GM18502 (cell line): ENCODE results near the gene KREMEN1.
A peak's percentile ranks its signal among the peaks of the same experiment; 100 is the strongest.

Experiments used
- ATAC-seq: cut with Tn5 transposase; IDR thresholded peaks from one replicate; pipeline ENCODE4 v1.9.1; 2021; ENCODE audit warnings: mild to moderate bottlenecking; ENCODE audit not compliant: unreplicated experiment, poor library complexity

KREMEN1 gene

DNA sequence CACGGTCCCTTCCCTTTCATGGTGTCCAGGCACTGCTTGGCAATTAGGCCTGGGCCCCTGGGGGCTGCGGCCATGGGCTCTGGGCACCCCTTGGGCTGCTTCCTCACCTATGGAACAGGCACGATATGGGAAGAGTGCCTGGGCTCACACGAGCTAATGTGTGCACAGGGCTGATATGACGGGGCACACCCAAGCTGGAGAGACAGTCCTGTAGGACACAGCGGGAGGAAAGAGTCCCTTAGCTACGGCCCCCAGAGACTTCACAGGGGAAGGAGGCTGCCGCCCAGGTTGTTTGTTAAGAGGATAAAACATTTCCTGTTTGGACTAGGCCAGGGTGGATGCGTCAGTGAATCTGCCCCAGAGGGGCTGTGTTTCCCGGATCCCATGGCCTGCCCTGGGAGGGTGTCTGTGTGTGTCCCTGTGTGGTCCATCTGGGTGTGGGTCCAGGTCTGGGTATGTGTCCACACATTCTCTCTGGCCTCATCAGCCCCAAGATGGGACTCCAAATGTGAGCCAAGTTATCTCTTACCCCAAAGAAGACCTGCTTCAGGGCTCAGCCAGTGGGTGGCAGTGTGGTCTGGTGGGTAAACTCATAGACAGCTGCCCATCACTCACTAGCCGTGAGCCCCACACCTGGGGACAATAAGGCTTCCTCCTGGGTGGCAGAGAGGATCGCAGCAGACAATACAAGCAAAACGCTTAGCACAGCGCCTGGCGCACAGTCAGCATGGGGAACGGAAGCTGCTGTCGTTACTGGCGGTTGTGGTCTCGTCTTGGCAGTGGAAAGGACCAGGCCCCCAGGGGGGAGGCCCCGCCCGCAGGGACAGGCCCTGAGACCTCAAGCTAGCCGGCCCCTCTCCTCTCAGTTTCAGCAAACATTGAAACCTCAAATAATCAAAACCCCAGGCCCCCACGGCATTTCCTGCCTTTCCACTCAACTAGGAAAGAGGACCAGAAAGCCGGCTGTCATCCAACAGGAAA, 129.7 kb downstream of the KREMEN1 start:
- peak; percentile 75 for ATAC-seq

DNA sequence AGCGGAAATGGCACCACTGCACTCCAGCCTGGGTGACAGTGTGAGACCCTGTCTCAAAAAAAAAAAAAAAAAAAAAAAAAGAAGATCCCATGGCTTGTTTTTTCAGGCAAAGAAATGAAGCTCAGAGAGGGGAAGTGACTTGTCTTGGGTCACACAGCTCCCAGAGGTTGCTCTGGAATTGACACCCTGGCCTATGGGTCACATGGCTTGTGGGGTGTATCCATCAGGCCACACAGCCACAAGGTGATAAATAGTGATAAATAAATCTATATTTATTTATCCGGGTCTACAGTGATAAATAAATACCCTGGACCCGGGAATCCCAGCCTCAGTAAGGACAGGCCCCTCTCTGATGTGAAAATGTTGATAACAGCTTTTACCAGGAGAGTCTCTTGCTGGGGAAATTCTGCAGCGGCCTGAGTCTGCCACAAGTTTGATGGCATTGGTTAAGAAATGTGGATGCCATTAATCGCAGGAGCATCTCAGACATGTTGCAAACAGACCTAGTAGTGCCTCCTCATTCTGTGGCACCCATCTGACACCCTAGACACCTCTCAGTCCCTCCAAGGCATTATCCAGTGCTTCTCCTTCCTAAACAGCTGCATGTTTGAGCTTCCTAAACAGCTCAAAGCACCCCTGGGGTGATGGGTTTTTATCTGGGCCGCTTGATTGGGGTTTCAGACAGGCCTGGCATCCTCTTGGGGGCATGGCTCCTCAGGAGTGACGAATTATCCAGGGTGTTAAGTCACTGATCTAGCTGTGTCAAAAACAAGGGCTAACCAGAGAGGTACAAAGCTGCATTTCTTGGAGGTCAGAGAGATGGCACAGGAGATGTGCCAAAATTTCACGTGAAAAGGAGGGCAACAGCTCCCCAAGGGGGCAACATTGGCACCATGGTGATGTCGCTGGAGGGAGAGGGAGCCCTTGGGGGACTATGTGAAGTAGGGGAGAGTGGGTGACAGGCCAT, 130.9 kb downstream of the KREMEN1 start:
- no peak for ATAC-seq

DNA sequence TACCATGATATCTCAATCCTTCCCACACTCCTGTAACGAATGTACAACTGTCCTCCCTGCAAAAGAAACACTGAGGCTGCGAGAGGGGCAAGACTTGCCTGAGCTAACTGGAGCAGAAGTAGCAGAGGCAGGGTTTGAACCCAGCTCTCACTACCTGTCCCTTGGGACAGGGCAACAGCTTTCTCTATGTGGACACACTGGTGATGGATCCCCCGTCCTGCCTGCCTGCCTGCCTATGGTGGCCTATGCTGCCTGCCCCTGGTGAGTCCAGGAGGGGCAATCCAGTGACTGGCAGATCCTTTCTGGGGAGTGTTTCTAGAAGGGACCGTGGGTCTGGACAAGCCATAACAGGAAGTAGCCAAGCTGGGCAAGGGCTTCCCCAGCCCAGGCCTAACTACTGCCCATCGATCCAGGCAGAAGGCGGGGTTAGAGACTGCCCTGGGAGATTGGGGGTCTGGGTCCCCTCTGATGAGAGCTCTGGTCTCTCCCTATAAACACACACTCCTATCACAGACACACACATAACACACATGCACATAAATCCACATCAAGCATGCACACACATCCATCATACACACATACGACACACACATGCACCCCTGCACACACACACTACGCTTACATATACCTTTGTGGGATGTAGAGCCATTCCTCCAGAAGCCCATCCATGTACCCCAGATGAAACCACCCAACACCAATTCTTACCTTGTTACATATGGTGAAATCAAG, 131.8 kb downstream of the KREMEN1 start:
- ATAC-seq: no peak

DNA sequence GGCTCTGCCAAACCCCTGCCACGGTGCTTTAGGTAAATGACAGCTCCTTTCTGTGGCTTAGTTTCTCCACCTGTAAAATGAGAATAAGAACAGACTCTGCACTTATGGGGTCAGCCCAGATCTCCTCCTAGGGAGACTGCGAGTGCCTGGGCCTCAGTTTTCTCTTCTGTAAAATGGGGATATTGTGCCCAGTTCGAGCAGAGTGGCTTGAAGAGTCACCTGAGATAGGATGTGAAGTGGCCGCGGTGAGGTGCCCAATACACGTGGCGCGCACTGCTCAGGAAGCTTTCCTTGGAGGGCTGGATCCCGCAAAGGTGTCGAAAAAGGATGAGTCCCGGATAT, 132.4 kb downstream of the KREMEN1 start:
- no peak for ATAC-seq

DNA sequence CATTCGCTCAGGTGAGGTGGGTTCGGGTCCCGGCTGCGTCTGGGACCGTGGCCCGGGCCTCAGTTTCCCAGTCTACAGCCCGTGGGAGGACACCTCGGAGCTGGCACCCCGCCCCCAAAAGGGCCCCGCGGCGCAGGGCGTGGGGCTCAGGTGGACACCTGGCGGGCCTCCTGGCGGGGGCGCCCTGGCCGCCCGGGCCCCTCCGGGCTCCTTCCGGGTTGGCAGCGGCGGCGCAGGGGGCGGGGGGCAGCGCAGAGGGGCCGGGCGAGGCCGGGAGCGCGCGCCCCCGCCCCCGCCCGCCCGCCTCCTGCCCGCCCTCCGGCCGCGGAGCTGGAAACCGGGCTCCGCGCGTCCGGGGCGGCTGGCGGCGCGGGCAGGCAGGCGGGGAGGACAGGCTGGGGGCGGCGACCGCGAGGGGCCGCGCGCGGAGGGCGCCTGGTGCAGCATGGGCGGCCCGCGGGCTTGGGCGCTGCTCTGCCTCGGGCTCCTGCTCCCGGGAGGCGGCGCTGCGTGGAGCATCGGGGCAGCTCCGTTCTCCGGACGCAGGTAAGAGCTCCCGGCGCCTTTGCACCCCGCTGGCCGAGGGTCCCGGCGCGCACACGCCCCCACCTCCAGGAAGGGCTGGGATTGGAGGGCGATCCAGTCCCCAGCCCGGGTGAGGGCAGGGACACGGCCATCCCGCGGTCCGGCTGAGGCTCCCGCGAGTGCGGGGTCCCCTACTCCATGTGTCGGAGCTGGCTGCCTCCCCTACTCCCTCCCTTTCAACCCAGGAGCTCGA, 132.9 kb downstream of the KREMEN1 start, which contains the start of gene EMID1:
Gene EMID1 (plus strand): TSS at position 303 of the 778 bp plus-strand sequence. CDS start 143 bp downstream, at position 446.
- ATAC-seq: no peak

DNA sequence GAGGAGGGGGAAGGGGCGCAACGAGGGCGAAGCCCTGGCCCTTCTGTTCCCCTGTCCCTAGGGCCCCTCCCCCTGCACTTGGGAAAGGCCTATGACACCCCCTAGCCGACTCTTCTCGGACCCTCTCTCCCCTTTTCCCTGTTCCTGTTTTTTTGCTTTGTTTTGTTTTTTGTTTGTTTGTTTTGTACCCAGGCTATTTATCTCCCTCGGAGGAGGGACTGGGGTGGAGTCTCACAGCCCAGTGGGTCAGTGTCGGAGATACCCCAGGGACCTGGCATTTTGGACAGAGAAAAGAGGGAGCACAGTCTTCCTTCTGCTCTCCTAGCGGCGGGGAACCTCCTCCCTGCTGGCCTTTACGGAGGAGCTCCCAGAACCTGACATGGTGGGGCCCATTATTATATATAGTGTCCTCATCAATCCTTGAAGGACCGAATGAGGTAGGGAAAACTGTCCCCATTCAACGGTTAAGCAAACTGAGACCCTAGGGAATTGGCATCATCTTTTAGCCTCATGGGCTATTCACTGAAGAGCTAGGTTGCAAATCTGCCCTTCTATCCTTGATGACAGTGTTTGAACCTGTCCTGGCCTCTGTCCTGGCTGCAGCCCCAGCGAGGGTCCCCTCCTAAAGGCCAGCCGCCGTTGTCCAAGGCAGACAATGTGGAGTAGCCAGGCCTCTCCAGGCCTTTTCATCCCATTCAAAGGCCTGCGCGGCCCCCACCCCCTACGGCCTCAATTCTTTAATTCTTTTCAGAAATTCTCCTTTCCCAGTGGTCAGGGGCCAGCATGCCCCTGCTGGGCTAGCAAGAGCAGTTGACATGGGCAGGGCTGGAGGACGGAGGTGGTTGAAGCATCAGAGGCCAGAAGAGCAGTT, 133.8 kb downstream of the KREMEN1 start:
- ATAC-seq: no peak

DNA sequence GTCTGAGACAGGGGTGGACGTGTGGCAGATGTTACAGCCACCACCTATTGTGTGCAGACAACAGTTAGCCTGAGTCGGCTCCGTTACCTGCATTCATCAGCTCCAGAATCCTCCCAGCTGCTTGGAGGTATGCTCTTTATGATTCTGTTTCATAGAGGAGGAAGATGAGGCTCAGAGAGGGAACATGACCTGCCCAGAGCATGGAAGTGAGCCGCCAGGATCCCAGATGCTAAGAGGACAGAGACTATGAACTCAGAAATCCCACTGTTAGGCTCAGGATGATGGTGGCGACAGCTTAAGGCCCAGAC, 134.4 kb downstream of the KREMEN1 start:
- no peak for ATAC-seq

DNA sequence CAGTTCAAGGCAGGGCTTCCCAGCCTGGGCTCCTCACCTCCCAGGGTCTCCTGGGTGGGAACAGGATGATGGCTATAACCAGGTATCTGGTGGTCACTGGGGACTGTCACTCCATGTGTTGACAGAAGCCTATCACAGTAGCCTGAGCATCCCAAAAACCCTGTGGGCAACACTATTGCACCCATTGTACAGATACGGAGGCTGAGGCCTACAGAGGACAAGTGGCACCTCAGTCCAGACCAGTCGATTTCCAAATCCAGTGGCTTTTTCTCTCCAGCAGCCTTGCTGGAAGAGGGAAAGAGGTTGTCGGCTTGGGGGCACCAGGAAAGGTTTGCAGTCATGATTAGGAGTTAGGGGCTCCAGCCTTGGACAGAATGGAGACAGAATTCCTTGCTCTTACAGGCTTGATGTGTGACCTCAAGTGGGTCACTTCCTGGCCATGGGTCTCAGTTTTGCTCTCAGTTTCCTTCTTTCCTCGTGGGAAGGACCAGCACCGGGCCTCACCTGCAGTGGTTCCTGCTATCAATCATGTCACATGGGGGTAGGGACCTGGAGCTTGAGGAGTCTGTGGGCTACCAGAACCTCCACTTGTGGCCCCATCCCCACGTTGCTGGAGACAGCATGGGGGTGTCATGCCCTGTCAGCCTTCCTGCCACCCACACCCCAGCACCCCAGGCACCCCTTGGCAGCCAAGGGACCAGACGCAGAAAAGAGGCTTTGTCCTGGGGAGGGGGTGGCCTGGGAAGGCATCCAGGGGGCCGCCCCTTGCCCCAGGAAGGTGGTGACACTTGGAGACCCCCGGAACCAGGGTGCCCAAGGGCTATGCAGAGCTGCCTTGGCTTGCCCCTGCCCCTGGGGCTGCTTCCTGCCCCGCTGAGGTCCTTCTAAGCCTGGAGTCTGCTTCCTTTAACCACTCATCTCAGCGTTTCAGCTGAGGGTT, 135.0 kb downstream of the KREMEN1 start:
- ATAC-seq: no peak

DNA sequence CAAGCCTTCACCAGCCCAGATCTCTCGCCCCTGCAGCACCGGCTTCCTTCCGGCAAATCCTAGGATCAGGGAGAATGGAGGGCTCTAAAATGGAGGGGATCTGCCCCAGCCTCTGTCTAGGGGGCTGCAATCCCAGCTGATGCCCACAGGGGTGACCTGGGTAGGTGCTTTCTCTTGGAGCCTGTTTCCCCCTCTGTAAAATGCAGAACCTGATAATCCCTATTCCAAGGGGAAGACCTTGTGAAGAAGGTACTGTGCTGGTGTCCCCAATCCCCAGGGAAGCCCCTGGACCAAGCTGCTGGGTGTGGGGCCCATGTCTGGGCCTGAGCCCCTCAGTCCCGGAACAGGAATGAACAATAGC, 135.6 kb downstream of the KREMEN1 start:
- no peak for ATAC-seq

DNA sequence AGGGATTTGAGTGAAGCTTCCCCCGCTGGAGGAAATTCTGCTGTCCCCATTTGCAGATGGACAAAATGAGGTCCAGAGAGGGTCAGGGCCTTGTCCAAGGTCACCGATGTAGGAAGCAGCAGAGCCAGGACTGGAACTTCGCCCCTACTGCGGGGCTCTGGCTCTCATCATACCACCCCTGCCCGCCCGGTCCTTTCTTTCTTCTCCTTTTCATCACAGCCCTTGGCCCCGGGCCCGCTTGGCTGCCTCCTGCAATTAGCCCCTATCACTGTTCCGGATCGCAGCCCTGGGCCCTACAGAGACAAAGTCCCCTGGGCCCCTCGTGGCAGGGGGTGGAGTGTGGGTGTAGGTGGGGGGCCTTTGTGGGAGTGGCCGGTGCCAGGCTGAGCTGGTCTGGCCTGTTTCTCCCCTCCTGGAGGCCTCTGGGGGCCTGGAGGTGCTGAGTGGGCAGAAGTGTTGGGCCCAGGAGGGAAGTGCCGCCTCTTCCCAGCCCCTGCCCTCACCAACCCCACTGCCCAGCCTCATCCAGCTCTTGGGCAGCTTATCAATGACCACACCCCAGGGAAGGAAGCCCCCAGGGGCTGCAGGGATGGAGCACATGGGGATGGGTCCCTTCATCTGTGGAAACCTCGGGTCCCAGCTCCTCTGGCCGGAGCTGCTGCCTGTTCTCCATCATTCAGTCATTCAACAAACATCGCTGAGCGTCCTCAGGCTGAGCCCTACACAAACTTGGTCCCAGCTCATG, 136.2 kb downstream of the KREMEN1 start:
- no peak for ATAC-seq

DNA sequence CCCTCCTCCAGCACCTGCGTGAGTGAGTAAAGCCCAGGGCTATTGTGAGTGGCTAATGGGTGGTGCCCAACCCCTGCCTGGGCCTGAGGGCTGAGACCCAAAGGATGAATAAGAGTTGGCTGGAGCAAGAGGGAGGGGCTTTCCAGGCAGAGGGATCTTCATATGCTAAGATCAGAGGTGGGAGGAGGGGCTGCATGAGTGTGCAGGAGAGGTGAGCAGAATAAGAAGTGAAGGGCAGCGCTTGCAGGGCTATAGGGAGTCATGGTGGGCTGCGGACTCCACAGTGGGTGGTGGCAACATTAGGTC, 136.7 kb downstream of the KREMEN1 start:
- ATAC-seq: no peak

DNA sequence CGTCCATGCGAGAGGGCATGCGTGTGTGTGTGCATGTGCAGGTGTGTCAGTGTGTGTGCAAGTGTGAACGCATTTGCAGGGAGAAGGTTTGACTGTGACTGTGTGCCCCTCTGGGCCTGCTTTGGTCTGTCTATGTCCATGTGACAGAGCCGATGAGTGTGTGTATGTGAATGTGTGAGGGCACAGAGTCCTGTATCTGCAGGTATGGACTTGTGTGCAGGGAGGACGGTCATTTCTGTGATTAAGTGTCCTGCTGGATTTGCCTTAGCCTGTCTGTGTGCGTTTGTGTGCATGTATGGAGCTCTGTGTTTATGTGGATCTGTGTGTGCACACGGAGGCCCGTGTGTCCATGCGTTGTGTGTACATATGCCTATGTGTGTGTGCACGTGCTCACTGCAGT, 138.2 kb downstream of the KREMEN1 start:
- no peak for ATAC-seq

DNA sequence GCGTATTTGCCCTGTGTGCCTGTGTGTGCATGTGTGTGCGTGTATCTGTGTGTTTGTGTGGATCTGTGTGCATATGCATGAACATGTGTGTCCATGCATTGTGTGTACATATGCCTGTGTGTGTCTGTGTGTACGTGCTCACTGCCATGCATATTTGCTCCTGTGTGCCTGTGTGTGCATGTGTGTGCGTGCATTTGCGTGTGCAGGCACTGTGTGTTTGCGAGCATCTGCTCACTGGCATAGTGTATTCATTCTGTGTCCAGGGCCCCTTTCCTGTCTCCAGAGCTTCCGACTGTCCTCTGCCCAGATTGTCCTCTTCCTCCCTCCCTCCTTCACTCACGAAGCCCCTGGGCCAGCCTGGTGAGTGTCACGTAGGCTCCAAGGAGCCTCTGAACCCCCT, 138.6 kb downstream of the KREMEN1 start:
- no peak for ATAC-seq

DNA sequence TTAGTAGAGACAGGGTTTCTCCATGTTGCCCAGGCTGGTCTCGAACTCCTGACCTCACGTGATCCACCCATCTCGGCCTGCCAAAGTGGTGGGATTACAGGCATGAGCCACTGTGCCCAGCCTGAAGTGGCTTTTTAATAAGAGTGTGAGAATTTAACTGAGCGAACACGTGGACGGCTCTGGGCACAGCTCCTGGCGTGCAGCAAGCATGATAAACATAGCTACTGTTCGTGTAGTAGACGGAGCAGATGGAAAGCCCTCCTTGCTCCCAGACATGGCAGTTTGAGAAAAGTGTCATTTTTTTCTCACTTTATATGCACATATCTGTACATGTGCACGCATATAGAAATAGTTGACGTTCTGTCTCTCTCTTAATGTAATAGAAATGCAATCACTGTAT, 139.9 kb downstream of the KREMEN1 start:
- no peak for ATAC-seq

DNA sequence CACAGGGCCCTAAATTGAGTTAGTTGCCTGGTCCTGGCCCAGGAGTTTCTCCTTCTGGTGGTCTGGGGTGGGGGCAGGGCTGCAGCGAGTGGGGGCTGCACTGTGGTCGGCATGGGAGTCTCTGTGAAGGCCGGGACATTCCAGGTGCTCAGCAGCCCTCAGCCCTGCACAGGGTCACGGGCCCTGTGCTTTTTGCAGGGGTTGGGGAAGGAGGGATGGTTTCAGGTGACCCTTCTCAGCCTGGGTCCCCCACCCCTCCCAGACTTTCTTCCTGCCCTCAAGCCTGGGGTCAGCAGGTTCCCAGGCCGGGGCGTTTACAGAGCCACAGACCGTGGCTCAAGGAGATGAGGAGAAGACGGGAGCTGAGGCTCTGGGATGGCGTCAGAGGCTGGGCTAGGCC, 140.7 kb downstream of the KREMEN1 start:
- ATAC-seq: no peak

DNA sequence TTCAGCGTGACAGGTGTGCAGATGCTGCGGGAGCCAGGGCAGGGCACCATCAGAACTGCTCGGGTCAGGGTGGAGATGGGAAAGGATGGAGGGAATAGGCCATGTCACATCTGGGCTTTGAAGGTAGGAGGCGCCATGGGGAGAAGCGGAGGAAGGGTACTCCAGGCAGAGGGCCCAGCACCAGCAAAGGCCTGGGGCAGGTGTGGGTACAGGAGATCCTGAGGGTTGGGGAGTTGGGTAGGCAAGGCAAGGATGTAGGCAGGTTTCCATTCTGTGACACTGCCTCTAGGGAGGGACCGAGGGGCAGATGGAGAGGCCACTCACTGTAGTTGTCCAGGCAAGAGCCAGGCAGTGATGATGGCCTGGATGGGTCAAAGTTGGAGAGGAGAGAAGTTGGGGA, 141.4 kb downstream of the KREMEN1 start:
- no peak for ATAC-seq
